GM12878 (cell line): Measurements from ENCODE around the gene ZNF837. TPM values are rescaled to one million over a fixed set of nuclear protein-coding genes. Genes with fewer than 3 reads are reported as not detected.
A peak's percentile ranks its signal among the peaks of the same experiment; 100 is the strongest.

Experiments used
- BHLHE40 ChIP-seq, 2 experiments: fragments of 450-650 bp in 1 of 2; IDR thresholded peaks; 2 replicates each; pipeline ENCODE4 v1.6.1; 2011 to 2017; ENCODE audit warnings: low read depth in 2 of 2, borderline replicate concordance in 1 of 2, improper control_type of control experiment in 1 of 2, low read length in 1 of 2, mild to moderate bottlenecking in 1 of 2
- BRCA1 ChIP-seq: IDR thresholded peaks from 2 replicates; pipeline ENCODE4 v1.6.1; 2011; ENCODE audit warnings: low read depth, low read length, improper control_type of control experiment
- CREB1 ChIP-seq: IDR thresholded peaks from 2 replicates; pipeline ENCODE4 v1.6.1; 2012; ENCODE audit warnings: low read depth, mild to moderate bottlenecking, inconsistent platforms
- FOXK2 ChIP-seq: fragments of 450-650 bp; IDR thresholded peaks from 2 replicates; pipeline ENCODE4 v1.6.1; 2017; ENCODE audit warnings: mild to moderate bottlenecking, moderate library complexity
- HDGF ChIP-seq: fragments of 450-650 bp; IDR thresholded peaks from 2 replicates; pipeline ENCODE4 v1.6.1; 2016; ENCODE audit warnings: antibody characterized with exemption
- HSF1 ChIP-seq: fragments of 150-350 bp; IDR thresholded peaks from 2 replicates; pipeline ENCODE4 v1.6.1; 2014; ENCODE audit warnings: mild to moderate bottlenecking, low read depth, low read length
- IKZF1 ChIP-seq: fragments of 450-650 bp; conservative IDR thresholded peaks from 2 replicates; pipeline ENCODE4 v1.6.1; 2017; ENCODE audit warnings: antibody characterized with exemption, mild to moderate bottlenecking
- KAT2A ChIP-seq: conservative IDR thresholded peaks from 2 replicates; pipeline ENCODE4 v1.6.1; 2011; ENCODE audit warnings: low read depth, low read length; ENCODE audit not compliant: control insufficient read depth
- MYB ChIP-seq: fragments of 150-350 bp; IDR thresholded peaks from 2 replicates; pipeline ENCODE4 v1.6.1; 2014; ENCODE audit warnings: mild to moderate bottlenecking, low read depth, low read length, borderline replicate concordance
- NFXL1 ChIP-seq: fragments of 450-650 bp; IDR thresholded peaks from 2 replicates; pipeline ENCODE4 v1.6.1; 2017; ENCODE audit warnings: antibody characterized with exemption, mild to moderate bottlenecking, borderline replicate concordance
- PML ChIP-seq: IDR thresholded peaks from 2 replicates; pipeline ENCODE4 v1.6.1; 2012; ENCODE audit warnings: low read length, inconsistent platforms
- RAD21 ChIP-seq: IDR thresholded peaks from 2 replicates; pipeline ENCODE4 v1.6.1; 2011; ENCODE audit warnings: mild to moderate bottlenecking, low read depth, low read length, moderate library complexity; ENCODE audit not compliant: insufficient read depth
- STAT1 ChIP-seq: fragments of 450-650 bp; conservative IDR thresholded peaks from 2 replicates; pipeline ENCODE4 v1.6.1; 2014; ENCODE audit warnings: antibody characterized with exemption, mild to moderate bottlenecking
- TCF3 ChIP-seq: IDR thresholded peaks from 2 replicates; pipeline ENCODE4 v1.6.1; 2012; ENCODE audit warnings: low read depth, mild to moderate bottlenecking, low read length, borderline replicate concordance; ENCODE audit not compliant: insufficient read depth
- YBX1 ChIP-seq: fragments of 450-650 bp; IDR thresholded peaks from 2 replicates; pipeline ENCODE4 v1.6.1; 2016; ENCODE audit warnings: antibody characterized with exemption
- YY1 ChIP-seq: IDR thresholded peaks from 2 replicates; pipeline ENCODE4 v1.6.1; 2011; ENCODE audit warnings: low read depth, mild to moderate bottlenecking, low read length
- ZZZ3 ChIP-seq: IDR thresholded peaks from 2 replicates; pipeline ENCODE4 v1.6.1; 2011; ENCODE audit warnings: low read depth; ENCODE audit not compliant: control insufficient read depth, insufficient read length
- polyA plus RNA-seq, 11 experiments: library from polyadenylated mRNA; depleted of rRNA in 4 of 11; unstranded in 6 of 11; stranded (reverse) in 5 of 11; fragments of >200 nt; fragmentation: Nextera tagmentation in 4 of 11; fragmentation: Illumina TruSeq in 1 of 11; extraction: Ambion mirVana in 4 of 11; extraction: Trizol in 1 of 11; gene quantifications; 1 replicate in 1 of 11; 2 replicates in 10 of 11; pipeline versions ENCODE4 v1.2.1 to v1.2.3, GENCODE V29; 2011 to 2016; ENCODE audit warnings: inconsistent platforms in 2 of 11, missing spikeins in 2 of 11, low read depth in 1 of 11
- total RNA-seq, 4 experiments: library from RNA; depleted of rRNA in 3 of 4; stranded (reverse); fragments of >200 nt in 3 of 4; fragmentation: Illumina TruSeq in 1 of 4; extraction: Trizol in 1 of 4; gene quantifications; 2 replicates each; pipeline versions ENCODE4 v1.2.1 to v1.2.3, GENCODE V29; 2013 to 2021
- TF ChIP-seq, protein P1 (sequence below): IDR thresholded peaks from 2 replicates; pipeline ENCODE4 v1.6.1; 2012; ENCODE audit warnings: low read depth, low read length, improper control_type of control experiment
- TF ChIP-seq, protein P2 (sequence below): IDR thresholded peaks from 2 replicates; pipeline ENCODE4 v1.6.1; 2012; ENCODE audit warnings: mild to moderate bottlenecking, low read depth, low read length
- TF ChIP-seq, protein P3 (sequence below): fragments of 450-650 bp; IDR thresholded peaks from 2 replicates; pipeline ENCODE4 v1.6.1; 2017; ENCODE audit warnings: low read depth, mild to moderate bottlenecking, moderate library complexity

Gene ZNF837
- total and polyA plus RNA-seq, 10 of the 15 experiments (the other 5 are each of a cell fraction or from before 2014, with no cell fraction given) = 0.07 to 2.9 (median 2.0) TPM; not detected in 2

GRCh38 chr19:58362272-58362994 lies 18.4 kb downstream of the ZNF837 start, which contains the start of gene ZNF497 (continued):
- no peak for TF ChIP-seq HSF1
- TF ChIP-seq CREB1 = 0 out of 2 replicates have a peak, but pooled peaks have one; percentile 45
- TF ChIP-seq HDGF = no peak
- TF ChIP-seq RAD21 = no peak
- TF ChIP-seq KAT2A = no peak
- peak; percentile 91 for TF ChIP-seq IKZF1
- TF ChIP-seq NFXL1 = no peak
- TF ChIP-seq, protein P1, sequence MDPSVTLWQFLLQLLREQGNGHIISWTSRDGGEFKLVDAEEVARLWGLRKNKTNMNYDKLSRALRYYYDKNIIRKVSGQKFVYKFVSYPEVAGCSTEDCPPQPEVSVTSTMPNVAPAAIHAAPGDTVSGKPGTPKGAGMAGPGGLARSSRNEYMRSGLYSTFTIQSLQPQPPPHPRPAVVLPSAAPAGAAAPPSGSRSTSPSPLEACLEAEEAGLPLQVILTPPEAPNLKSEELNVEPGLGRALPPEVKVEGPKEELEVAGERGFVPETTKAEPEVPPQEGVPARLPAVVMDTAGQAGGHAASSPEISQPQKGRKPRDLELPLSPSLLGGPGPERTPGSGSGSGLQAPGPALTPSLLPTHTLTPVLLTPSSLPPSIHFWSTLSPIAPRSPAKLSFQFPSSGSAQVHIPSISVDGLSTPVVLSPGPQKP = peak; percentile 88
- peak; percentile 63; the same call in 1 of the 2 replicates for TF ChIP-seq PML
- TF ChIP-seq, protein P2, sequence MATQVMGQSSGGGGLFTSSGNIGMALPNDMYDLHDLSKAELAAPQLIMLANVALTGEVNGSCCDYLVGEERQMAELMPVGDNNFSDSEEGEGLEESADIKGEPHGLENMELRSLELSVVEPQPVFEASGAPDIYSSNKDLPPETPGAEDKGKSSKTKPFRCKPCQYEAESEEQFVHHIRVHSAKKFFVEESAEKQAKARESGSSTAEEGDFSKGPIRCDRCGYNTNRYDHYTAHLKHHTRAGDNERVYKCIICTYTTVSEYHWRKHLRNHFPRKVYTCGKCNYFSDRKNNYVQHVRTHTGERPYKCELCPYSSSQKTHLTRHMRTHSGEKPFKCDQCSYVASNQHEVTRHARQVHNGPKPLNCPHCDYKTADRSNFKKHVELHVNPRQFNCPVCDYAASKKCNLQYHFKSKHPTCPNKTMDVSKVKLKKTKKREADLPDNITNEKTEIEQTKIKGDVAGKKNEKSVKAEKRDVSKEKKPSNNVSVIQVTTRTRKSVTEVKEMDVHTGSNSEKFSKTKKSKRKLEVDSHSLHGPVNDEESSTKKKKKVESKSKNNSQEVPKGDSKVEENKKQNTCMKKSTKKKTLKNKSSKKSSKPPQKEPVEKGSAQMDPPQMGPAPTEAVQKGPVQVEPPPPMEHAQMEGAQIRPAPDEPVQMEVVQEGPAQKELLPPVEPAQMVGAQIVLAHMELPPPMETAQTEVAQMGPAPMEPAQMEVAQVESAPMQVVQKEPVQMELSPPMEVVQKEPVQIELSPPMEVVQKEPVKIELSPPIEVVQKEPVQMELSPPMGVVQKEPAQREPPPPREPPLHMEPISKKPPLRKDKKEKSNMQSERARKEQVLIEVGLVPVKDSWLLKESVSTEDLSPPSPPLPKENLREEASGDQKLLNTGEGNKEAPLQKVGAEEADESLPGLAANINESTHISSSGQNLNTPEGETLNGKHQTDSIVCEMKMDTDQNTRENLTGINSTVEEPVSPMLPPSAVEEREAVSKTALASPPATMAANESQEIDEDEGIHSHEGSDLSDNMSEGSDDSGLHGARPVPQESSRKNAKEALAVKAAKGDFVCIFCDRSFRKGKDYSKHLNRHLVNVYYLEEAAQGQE = no peak
- no peak for TF ChIP-seq YBX1
- TF ChIP-seq YY1 = peak; percentile 92
- TF ChIP-seq STAT1 = peak; percentile 79; the same call in 1 of the 2 replicates
- TF ChIP-seq, protein P3, sequence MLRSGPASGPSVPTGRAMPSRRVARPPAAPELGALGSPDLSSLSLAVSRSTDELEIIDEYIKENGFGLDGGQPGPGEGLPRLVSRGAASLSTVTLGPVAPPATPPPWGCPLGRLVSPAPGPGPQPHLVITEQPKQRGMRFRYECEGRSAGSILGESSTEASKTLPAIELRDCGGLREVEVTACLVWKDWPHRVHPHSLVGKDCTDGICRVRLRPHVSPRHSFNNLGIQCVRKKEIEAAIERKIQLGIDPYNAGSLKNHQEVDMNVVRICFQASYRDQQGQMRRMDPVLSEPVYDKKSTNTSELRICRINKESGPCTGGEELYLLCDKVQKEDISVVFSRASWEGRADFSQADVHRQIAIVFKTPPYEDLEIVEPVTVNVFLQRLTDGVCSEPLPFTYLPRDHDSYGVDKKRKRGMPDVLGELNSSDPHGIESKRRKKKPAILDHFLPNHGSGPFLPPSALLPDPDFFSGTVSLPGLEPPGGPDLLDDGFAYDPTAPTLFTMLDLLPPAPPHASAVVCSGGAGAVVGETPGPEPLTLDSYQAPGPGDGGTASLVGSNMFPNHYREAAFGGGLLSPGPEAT = peak; percentile 85
- peak; percentile 66; the same call in 1 of the 2 replicates for TF ChIP-seq FOXK2
- TF ChIP-seq ZZZ3 = no peak
- 0 out of 2 replicates have a peak, but pooled peaks have one; percentile 4 for TF ChIP-seq BRCA1
- 0 out of 2 replicates have a peak, but pooled peaks have one; percentile 9 for TF ChIP-seq MYB
- 0 out of 2 replicates have a peak, but pooled peaks have one; percentile 20 for TF ChIP-seq TCF3
- peak; percentile 78 to 95; a peak in 3 of 4 replicates for TF ChIP-seq BHLHE40 (IDR thresholded peaks at IDR 0.05; ENCODE audit: borderline replicate concordance in 1 of 2, low read depth in 2 of 2, low read length in 1 of 2)
